Activated T-cell treated with anti-CD3 and anti-CD28 coated beads, Interleukin-2, amount 50 U/mL, for 24 hours (primary cell): ENCODE data around the gene MRTFA.

Source experiments
- DNase-seq: peaks from one replicate; pipeline ENCODE4 v3.0.0-alpha.2; 2020
- H3K27ac Mint-ChIP-seq: 2 replicates; pipeline ENCODE4 v1.8.0; 2020; ENCODE audit warnings: mild to moderate bottlenecking, mixed read lengths
- H3K27me3 Mint-ChIP-seq: 2 replicates; pipeline ENCODE4 v1.8.0; 2020; ENCODE audit warnings: mixed read lengths
- H3K36me3 Mint-ChIP-seq: 2 replicates; pipeline ENCODE4 v1.8.0; 2020; ENCODE audit warnings: low read depth, mixed read lengths
- H3K4me1 Mint-ChIP-seq: 2 replicates; pipeline ENCODE4 v1.8.0; 2020; ENCODE audit warnings: low read depth, mixed read lengths
- H3K4me3 Mint-ChIP-seq: 2 replicates; pipeline ENCODE4 v1.8.0; 2020; ENCODE audit warnings: mild to moderate bottlenecking, moderate library complexity, mixed read lengths
- H3K9me3 Mint-ChIP-seq: 2 replicates; pipeline ENCODE4 v1.8.0; 2020; ENCODE audit warnings: mixed read lengths

MRTFA gene

GRCh38 chr22:40403651-40404050 is 232.9 kb downstream of the MRTFA start:
- H3K36me3 Mint-ChIP-seq, result peaks cover 76% of the 10 kb centered on the region
- no peaks in the 10 kb centered on the region for H3K9me3 Mint-ChIP-seq
- no peak for DNase-seq
- H3K4me1 Mint-ChIP-seq, result peaks cover 54% of the 10 kb centered on the region
- H3K27me3 Mint-ChIP-seq, result no peaks in the 10 kb centered on the region
- H3K4me3 Mint-ChIP-seq, result no peak overlapping the region
- peak overlapping the region; percentile 74 for H3K27ac Mint-ChIP-seq

- Mint-ChIP-seq H3K4me3 (no peak overlapping the region), H3K27ac (peak overlapping the region; percentile 61), H3K27me3 (no peaks in the 10 kb centered on the region), H3K36me3 (peaks cover 71% of the 10 kb centered on the region), H3K9me3 (no peaks in the 10 kb centered on the region), H3K4me1 (peaks cover 59% of the 10 kb centered on the region)
- DNase-seq, result peak; percentile 12
These were observed 233.4 kb downstream of the MRTFA start for GRCh38 chr22:40403141-40403540.

- Mint-ChIP-seq H3K4me1 (peaks cover 66% of the 10 kb centered on the region), H3K36me3 (peaks cover 59% of the 10 kb centered on the region), H3K27ac (peak overlapping the region; percentile 96), H3K9me3 (no peaks in the 10 kb centered on the region), H3K27me3 (no peaks in the 10 kb centered on the region), H3K4me3 (peak overlapping the region; percentile 67)
- DNase-seq, result no peak
These were observed 234.5 kb downstream of the MRTFA start for GRCh38 chr22:40401981-40402406.

GRCh38 chr22:40401532-40401931 is 235.0 kb downstream of the MRTFA start:
- peaks cover 58% of the 10 kb centered on the region for H3K36me3 Mint-ChIP-seq
- peak; percentile 64 for DNase-seq
- H3K9me3 Mint-ChIP-seq, result no peaks in the 10 kb centered on the region
- H3K4me3 Mint-ChIP-seq, result peak overlapping the region; percentile 67
- H3K27ac Mint-ChIP-seq, result peak overlapping the region; percentile 96
- no peaks in the 10 kb centered on the region for H3K27me3 Mint-ChIP-seq
- peaks cover 70% of the 10 kb centered on the region for H3K4me1 Mint-ChIP-seq

GRCh38 chr22:40400159-40400558 is 236.4 kb downstream of the MRTFA start:
- Mint-ChIP-seq H3K9me3 (no peaks in the 10 kb centered on the region), H3K4me3 (peak overlapping the region; percentile 33), H3K36me3 (peaks cover 52% of the 10 kb centered on the region), H3K27ac (peak overlapping the region; percentile 74), H3K27me3 (no peaks in the 10 kb centered on the region), H3K4me1 (peaks cover 79% of the 10 kb centered on the region)
- DNase-seq, result no peak

- peaks cover 47% of the 10 kb centered on the region for H3K36me3 Mint-ChIP-seq
- peak overlapping the region; percentile 74 for H3K27ac Mint-ChIP-seq
- peaks cover 82% of the 10 kb centered on the region for H3K4me1 Mint-ChIP-seq
- no peak for DNase-seq
- no peak overlapping the region for H3K4me3 Mint-ChIP-seq
- H3K9me3 Mint-ChIP-seq, result no peaks in the 10 kb centered on the region
- no peaks in the 10 kb centered on the region for H3K27me3 Mint-ChIP-seq
These were observed 236.9 kb downstream of the MRTFA start for GRCh38 chr22:40399621-40400020.

GRCh38 chr22:40397396-40397795 is 239.1 kb downstream of the MRTFA start:
- DNase-seq, result no peak
- H3K27ac Mint-ChIP-seq, result peak overlapping the region; percentile 62
- H3K27me3 Mint-ChIP-seq, result no peaks in the 10 kb centered on the region
- no peak overlapping the region for H3K4me3 Mint-ChIP-seq
- peaks cover 27% of the 10 kb centered on the region for H3K36me3 Mint-ChIP-seq
- no peaks in the 10 kb centered on the region for H3K9me3 Mint-ChIP-seq
- peaks cover 65% of the 10 kb centered on the region for H3K4me1 Mint-ChIP-seq

- peaks cover 22% of the 10 kb centered on the region for H3K36me3 Mint-ChIP-seq
- no peak for DNase-seq
- H3K4me1 Mint-ChIP-seq, result peaks cover 64% of the 10 kb centered on the region
- no peaks in the 10 kb centered on the region for H3K9me3 Mint-ChIP-seq
- H3K27ac Mint-ChIP-seq, result peak overlapping the region; percentile 70
- H3K4me3 Mint-ChIP-seq, result no peak overlapping the region
- H3K27me3 Mint-ChIP-seq, result no peaks in the 10 kb centered on the region
These were observed 239.6 kb downstream of the MRTFA start for GRCh38 chr22:40396882-40397281.

GRCh38 chr22:40395607-40396006 is 240.9 kb downstream of the MRTFA start:
- H3K27me3 Mint-ChIP-seq, result no peaks in the 10 kb centered on the region
- no peaks in the 10 kb centered on the region for H3K9me3 Mint-ChIP-seq
- H3K4me1 Mint-ChIP-seq, result peaks cover 58% of the 10 kb centered on the region
- no peak for DNase-seq
- peaks cover 11% of the 10 kb centered on the region for H3K36me3 Mint-ChIP-seq
- H3K4me3 Mint-ChIP-seq, result no peak overlapping the region
- H3K27ac Mint-ChIP-seq, result no peak overlapping the region

GRCh38 chr22:40394607-40395006 is 241.9 kb downstream of the MRTFA start:
- Mint-ChIP-seq H3K27me3 (no peaks in the 10 kb centered on the region), H3K4me1 (peaks cover 51% of the 10 kb centered on the region), H3K36me3 (peaks cover 10% of the 10 kb centered on the region), H3K9me3 (no peaks in the 10 kb centered on the region), H3K27ac (peak overlapping the region; percentile 27), H3K4me3 (no peak overlapping the region)
- DNase-seq, result no peak

GRCh38 chr22:40392618-40393017 is 243.9 kb downstream of the MRTFA start:
- no peak overlapping the region for H3K4me3 Mint-ChIP-seq
- H3K27ac Mint-ChIP-seq, result no peak overlapping the region
- no peaks in the 10 kb centered on the region for H3K9me3 Mint-ChIP-seq
- H3K27me3 Mint-ChIP-seq, result no peaks in the 10 kb centered on the region
- H3K4me1 Mint-ChIP-seq, result peaks cover 49% of the 10 kb centered on the region
- H3K36me3 Mint-ChIP-seq, result peaks cover 14% of the 10 kb centered on the region
- DNase-seq, result no peak

GRCh38 chr22:40391417-40391816 is 245.1 kb downstream of the MRTFA start:
- no peak for DNase-seq
- Mint-ChIP-seq H3K27ac (peak overlapping the region; percentile 11), H3K4me1 (peaks cover 48% of the 10 kb centered on the region), H3K36me3 (peaks cover 11% of the 10 kb centered on the region), H3K27me3 (no peaks in the 10 kb centered on the region), H3K9me3 (no peaks in the 10 kb centered on the region), H3K4me3 (no peak overlapping the region)

GRCh38 chr22:40388231-40388630 is 248.3 kb downstream of the MRTFA start:
- peaks cover 4% of the 10 kb centered on the region for H3K36me3 Mint-ChIP-seq
- peaks cover 60% of the 10 kb centered on the region for H3K4me1 Mint-ChIP-seq
- DNase-seq, result no peak
- H3K27ac Mint-ChIP-seq, result peak overlapping the region; percentile 19
- no peaks in the 10 kb centered on the region for H3K9me3 Mint-ChIP-seq
- no peaks in the 10 kb centered on the region for H3K27me3 Mint-ChIP-seq
- no peak overlapping the region for H3K4me3 Mint-ChIP-seq

- peak overlapping the region; percentile 19 for H3K27ac Mint-ChIP-seq
These were observed 248.8 kb downstream of the MRTFA start for GRCh38 chr22:40387746-40388145.

GRCh38 chr22:40385036-40385782 is 251.3 kb downstream of the MRTFA start:
- H3K4me3 Mint-ChIP-seq, result peak overlapping the region; percentile 71
- peaks cover 58% of the 10 kb centered on the region for H3K4me1 Mint-ChIP-seq
- H3K27ac Mint-ChIP-seq, result peak overlapping the region; percentile 91
- no peaks in the 10 kb centered on the region for H3K9me3 Mint-ChIP-seq
- peaks cover 6% of the 10 kb centered on the region for H3K36me3 Mint-ChIP-seq
- no peaks in the 10 kb centered on the region for H3K27me3 Mint-ChIP-seq
- DNase-seq, result no peak

More at GRCh38 chr22:40387746-40388145, 248.8 kb downstream of the MRTFA start:
- H3K36me3 Mint-ChIP-seq, result peaks cover 4% of the 10 kb centered on the region
- DNase-seq, result no peak
- peaks cover 63% of the 10 kb centered on the region for H3K4me1 Mint-ChIP-seq
- H3K9me3 Mint-ChIP-seq, result no peaks in the 10 kb centered on the region
- no peaks in the 10 kb centered on the region for H3K27me3 Mint-ChIP-seq
- H3K4me3 Mint-ChIP-seq, result no peak overlapping the region
